ENCODE measurements around the gene TCAP.

TCAP gene

DNA sequence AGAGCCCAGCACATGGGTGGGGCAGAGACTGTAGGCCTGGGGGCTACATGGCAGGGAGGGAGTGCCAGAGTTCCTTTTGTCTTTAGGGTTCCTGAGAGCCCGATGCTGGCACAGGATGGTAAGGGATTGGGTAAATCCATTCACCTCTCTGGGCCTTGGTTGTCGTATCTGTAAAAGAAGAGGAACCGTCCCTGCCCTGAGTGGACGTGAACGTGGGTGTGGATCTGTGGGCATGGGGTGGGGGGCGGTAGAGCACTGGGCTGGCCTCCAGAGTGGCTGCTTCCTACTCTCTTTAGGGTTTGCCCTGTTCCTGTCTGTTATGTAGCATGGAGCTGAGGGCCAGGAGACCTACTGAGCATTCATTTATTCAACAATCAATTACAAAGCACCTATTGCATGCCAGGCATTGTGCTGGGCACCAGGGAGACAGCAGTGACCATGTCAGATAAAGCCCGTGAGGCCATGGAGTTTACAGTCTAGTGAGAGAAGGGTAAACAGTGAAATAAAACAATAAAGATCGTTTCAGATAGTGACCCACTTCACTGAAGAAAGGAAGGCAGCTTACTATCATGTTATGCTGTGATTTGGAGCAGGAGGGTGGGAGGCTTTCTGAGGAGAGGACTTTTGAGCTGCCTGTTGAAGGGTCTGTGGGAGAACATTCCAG is 13.1 kb upstream of the TCAP start:
- DNase-seq, result no peak

DNA sequence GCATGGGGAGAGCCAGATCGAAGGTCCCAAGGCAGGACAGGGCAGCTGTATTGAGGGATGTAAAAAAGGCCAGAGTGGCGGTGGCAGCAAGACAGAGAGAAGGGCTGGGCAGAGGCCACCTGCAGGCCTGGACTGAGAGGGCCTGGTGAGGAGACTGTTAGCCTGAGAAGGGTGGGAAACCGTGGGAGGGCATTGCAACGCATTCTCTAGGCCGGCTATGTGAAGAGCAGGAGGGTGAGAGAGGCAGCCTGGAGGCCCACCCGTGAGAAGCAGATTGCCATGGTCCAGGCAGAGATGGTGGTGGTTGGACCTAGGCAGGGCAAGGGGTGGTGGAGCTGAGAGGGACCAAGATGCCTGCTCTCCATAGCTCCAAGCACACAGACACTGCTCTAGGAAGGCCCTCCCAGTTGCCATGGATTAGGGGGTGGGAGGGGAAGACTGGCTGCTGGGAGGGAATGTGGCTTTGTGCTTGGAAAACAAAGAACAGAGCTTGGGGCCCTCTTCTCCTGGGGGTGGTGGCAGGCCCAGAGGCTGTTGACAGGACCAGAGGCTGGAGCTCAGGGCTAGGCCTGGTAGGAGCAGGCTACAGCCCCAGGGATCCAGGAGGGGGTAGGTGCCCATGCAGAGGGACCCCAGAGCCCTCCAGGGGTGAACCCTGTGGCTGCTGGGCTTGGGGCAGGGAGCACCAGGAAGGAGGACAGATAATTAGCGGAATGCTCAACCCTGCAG is 12.4 kb upstream of the TCAP start:
- DNase-seq, result no peak

DNA sequence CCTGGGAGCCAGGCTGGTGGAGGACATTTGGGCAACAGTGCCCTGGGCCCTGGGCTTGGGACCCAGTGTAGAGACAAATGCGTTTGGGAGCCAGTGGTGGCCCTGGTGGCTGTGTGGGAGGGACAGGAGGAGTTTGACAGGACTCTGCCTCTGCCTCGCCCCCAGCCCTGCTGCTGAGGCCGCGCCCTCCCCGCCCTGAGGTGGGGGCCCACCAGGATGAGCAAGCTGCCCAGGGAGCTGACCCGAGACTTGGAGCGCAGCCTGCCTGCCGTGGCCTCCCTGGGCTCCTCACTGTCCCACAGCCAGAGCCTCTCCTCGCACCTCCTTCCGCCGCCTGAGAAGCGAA is 11.9 kb upstream of the TCAP start:
- no peak for DNase-seq

DNA sequence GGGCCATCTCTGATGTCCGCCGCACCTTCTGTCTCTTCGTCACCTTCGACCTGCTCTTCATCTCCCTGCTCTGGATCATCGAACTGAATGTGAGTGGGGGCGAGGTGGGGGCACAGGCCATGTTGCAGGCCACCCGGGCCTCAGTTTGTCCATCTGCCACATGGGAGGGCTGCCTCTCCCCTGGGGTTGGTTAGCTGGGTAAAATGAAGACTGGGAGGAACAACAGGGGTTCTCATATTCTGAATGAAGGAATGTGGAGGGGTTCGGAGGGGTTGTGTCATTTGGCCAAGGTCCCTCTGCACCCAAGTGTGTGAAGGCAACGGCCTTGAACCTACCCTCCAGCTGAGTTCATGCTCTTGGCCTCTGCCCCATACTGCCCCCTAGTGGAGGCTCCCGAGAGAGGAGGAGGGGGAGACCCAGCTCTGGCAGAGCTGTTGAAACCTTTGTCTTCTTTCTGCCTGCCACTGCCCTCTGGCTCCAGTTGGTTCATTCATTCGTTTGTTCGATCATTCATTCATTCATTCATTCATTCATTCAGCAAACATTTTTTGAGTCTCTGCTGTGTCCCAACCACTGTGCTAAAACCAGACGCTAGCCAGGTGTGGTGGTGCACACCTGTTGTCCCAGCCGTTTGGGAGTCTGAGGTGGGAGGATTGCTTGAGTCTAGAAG is 11.4 kb upstream of the TCAP start:
- DNase-seq, result peak; percentile 21 to 36

DNA sequence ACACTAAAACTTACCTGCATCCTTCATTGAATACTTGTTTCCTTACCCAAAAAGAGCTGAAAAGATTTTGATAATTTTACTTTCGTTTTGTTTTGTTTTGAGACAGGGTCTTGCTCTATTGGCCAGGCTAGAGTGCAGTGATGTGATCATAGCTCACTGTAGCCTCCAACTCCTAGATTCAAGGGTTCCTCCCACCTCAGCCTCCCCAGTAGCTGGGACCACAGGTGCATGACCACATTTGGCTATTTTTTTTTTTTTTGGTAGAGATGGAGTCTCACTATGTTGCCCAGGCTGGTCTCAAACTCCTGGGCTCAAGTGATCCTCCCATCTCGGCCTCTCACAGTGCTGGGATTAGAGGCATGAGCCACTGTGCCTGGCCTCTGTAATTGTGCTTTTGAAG is 10.0 kb upstream of the TCAP start:
- no peak for DNase-seq

DNA sequence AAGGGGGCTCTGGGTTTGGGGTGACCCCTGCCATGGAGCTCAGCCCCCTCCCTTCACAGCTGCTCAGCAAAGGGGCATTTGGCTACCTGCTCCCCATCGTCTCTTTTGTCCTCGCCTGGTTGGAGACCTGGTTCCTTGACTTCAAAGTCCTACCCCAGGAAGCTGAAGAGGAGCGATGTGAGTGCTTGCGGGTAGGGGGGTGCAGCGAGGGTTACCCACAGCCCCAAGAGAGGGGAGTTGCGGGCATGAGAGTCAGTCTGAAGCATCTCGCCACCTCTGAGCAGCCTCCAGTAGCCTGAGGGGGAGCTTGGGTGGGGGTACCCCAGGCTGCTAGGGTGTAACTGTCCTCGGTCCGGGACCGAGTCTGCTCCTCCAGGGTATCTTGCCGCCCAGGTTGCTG is 6.8 kb upstream of the TCAP start:
- no peak for DNase-seq

DNA sequence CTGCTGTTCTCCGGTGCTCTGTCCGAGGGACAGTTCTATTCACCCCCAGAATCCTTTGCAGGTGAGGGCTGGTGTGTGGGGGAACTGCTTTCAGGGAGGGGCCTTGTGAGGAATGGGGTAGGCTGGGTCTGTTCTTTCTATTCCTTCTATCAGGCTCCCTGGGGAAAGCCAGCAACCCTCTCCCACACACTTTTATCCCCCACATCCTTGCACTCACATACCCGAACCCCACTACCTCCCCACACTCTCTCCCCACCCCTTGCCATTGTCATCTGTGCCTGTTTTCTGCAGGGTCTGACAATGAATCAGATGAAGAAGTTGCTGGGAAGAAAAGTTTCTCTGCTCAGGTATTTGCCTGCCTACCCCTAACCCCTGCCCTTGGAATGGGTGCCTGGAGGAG is 6.4 kb upstream of the TCAP start:
- no peak for DNase-seq

DNA sequence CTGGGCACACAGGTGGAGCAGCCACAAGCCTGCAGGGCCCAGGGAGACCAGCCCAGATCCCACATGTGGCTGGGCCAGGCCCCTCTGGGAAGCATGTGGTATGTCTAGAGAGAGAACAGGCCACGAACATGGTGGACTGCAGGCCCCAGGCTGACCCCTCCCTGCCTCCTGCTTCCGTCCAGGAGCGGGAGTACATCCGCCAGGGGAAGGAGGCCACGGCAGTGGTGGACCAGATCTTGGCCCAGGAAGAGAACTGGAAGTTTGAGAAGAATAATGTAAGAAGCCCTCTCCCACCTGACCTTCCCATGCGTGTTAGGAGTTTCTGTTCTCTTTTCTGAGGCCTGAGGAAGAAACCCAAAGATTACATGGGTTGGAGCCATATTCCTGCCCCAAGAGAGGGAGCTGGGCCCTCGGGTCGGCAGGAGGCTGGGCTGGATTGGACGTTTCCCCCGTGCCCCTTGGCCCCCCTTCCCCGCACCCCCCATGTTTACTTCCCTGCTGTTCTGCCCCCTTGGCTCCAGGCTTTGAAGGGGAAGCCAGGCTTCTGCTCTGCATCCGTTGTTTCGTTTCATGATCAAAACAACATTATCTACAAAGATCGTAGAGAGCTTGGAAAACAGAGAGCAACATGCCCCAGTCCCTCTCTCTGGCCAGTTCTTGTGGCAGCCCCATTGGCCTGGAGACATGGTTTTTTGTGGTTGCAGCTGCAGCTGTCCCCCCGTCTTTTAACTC is 5.7 kb upstream of the TCAP start:
- DNase-seq, result no peak

DNA sequence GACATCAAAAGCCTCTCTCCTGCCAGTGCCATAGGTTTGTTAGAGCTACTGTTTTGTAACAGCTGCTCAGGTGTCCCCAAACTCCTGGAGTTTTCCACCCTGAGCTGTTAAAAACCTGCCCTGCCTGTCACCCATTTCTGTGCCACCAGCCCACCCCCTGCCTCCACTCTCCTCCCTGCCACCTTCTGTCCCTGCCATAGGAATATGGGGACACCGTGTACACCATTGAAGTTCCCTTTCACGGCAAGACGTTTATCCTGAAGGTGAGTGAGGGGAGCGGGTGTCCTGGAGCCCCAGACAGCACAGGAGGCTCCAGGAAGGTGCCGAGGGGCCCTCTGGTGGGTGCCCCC is 5.2 kb upstream of the TCAP start:
- DNase-seq, result no peak

DNA sequence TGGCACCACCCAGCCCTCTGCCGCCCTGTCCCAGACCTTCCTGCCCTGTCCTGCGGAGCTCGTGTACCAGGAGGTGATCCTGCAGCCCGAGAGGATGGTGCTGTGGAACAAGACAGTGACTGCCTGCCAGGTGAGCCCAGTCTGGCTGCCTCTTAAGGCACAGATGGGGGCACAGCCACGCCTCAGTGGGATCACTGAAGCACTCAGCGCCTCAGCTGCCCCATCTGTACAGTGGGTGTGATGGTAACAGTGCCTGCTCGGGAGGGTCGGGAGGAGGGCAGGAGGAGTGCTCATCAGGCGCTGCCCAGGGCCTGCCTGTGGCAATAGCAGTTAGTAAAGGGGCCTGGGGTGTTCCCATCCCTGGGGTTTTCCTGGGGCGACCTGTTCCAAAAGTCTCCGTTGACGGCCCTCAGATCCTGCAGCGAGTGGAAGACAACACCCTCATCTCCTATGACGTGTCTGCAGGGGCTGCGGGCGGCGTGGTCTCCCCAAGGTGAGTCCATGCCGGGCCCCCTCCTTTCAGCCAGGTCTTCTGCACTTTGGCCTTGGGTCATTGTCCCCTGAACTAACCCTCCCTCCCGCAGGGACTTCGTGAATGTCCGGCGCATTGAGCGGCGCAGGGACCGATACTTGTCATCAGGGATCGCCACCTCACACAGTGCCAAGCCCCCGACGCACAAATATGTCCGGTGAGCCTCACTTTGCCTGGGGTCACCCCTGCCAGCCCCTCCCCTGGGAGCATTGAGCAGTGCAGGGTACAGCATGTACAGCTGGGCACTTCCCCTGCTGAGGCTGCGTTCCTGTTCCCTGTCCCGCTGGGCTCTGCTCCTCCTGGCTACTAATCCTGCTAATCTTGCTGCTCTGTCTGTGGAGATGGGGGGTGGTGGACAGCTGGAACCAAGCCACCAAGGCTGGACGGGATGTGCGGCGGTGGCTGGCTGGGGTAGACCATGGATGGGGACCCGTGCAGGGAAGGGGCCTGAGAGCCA is 4.5 kb upstream of the TCAP start:
- no peak for DNase-seq

DNA sequence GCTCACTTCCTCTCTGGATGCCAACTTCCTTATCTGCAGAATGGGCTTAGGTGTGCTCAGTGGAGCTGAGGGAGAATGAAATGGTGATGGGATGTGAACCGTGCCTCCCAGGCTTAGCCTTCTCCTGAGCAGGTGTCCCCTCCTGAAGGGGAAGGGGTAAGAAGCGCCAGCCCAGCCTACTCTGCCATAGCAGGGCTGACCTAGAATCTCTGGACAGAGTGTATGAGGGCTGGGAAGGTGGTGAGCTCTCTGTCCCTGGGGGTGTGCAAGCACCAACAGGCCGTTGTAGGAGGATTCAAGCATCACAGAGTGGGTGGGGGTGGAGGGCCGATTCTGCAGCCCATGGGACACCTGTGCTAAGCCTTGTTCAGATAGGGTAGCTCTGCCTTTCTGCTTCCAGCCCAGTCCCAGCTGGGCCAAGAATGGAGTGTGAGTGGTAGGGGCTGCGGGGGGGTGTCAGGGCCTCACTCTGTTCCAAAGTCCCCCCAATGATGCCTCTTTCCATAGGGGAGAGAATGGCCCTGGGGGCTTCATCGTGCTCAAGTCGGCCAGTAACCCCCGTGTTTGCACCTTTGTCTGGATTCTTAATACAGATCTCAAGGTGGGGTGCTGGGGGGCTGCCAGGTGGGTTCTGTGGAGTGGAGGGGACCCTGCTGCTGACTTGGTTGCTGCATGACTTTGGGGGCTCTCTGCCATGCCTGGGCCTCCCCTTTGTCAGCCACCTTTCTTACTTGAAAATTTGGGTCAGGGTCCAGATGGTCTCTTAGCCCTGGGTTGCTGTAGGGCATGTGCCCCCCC is 3.2 kb upstream of the TCAP start:
- no peak for DNase-seq

DNA sequence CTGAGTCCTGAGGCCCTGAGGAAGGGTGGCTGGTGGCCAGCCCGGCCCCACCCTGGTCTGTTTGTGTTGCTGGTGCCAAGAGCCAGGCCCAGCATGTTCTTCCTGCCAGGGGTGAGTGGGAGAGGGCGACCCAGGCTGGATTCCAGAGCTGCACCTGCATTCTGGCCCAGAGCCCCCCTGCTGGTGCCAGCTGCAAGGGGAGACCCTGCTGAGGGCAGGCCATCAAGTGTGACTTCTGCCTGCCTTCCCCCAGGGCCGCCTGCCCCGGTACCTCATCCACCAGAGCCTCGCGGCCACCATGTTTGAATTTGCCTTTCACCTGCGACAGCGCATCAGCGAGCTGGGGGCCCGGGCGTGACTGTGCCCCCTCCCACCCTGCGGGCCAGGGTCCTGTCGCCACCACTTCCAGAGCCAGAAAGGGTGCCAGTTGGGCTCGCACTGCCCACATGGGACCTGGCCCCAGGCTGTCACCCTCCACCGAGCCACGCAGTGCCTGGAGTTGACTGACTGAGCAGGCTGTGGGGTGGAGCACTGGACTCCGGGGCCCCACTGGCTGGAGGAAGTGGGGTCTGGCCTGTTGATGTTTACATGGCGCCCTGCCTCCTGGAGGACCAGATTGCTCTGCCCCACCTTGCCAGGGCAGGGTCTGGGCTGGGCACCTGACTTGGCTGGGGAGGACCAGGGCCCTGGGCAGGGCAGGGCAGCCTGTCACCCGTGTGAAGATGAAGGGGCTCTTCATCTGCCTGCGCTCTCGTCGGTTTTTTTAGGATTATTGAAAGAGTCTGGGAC is 2.4 kb upstream of the TCAP start:
- no peak for DNase-seq

DNA sequence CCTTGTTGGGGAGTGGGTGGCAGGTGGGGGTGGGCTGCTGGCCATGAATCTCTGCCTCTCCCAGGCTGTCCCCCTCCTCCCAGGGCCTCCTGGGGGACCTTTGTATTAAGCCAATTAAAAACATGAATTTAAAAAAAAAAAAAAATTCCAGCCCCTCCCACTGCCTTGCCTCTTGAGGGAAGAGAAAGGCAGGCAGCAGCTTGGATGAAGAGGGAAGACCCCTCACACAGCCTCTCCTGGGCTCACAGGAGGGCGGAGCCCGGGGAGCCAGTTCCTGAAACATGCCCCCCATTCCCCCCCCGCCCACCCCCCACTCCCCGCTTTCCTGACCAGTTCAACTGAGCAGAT is 1.8 kb upstream of the TCAP start:
- DNase-seq, result no peak

DNA sequence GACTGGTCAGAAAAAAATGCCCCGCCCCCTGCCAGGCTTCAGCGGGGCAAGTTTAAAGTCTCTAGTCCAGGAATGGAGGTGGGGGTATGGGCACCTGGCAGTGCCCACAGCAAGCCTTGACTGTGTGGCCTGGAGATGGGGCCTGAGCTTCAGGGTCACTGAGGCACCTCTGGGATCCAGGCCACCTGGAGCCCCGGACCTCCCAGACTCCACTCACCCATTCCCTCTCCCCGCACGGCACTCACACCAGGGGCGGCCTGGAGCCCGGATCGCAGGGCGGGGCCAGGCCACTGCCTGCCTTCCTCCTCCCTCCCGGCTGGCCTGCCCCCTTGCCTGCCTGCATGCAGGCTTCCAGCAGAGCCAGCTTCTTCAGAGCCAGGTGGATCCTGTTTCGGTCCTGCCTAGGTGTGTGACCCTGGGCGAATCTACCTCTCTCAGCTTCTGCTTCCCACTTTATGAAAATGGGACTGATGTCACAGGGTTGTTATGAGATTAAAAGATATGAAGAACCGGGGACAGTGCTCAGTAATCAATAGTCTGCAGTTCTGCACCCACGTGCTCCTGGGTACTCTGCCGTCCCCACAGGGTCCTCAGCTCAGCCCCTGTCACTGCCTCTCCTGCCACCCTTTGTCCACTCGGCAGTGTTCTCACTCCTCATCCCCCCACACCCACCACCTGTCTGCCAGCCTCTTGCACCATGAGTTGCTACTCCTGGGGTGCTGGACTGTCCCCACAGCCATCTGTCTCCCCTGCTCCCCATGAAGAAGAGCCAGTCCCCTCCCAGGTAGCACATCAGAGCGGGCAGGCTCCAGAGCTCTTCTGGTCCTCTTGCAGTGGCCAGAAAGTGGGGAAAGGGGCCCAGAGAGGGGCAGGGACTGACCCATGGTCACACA is 1.2 kb upstream of the TCAP start:
- DNase-seq, result no peak

DNA sequence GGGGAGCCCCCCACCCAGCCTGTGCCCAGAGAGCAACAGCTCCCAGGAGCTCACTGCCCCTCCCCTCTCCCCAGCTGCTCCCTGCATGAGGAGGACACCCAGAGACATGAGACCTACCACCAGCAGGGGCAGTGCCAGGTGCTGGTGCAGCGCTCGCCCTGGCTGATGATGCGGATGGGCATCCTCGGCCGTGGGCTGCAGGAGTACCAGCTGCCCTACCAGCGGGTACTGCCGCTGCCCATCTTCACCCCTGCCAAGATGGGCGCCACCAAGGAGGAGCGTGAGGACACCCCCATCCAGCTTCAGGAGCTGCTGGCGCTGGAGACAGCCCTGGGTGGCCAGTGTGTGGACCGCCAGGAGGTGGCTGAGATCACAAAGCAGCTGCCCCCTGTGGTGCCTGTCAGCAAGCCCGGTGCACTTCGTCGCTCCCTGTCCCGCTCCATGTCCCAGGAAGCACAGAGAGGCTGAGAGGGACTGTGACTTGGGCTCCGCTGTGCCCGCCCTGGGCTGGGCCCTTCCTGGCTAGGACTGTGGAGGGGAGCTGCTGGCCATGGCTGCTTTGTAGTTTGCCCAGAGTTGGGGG is 584 bp downstream of the TCAP start:
- DNase-seq, result no peak

DNA sequence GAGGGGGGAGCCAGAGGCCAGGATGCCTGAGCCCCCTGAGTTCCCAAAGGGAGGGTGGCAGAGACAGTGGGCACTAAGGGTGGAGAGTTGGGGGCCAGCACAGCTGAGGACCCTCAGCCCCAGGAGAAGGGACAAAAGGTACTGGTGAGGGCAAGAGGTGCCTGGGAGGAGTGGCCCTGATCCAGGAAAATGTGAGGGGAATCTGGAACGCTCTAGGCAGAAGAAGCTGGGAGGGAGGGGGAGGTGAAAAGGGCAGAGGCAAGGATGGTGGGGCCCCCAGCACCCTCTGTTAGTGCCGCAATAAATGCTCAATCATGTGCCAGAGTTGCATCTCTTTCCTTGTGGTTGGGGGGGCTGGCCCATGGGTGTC is 1.1 kb downstream of the TCAP start:
- no peak for DNase-seq

DNA sequence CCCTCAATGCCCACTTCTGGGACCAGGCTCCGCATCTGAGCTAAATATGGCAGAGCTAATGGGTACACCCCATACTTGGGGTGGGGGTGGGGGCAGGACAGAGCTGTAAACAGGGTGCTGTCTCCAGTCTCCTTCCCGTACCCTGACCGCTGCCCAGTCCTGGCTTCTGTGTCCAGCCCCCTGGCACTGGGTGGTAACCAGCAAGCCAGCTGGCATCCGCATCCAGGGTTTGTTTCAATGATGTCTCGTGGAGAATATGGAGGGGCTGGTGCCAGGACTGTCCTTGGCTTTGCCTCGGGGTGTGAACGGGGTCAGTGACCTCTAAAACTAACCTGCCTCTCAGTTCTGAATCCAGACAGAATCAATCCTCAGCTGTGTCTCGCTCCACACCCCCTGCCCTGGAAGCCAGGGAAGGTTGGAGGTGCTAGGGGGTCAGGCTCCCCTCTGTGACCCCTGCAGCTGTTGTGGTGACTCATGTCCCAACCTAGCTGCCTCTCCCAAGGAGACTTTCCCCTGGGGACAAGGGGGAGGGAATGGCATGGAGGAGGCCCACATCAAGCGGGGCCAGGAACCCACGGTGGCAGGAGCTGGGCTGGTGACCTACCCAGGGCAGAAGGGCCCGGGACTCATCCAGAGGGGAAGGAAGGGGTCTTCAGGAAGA is 1.6 kb downstream of the TCAP start:
- DNase-seq, result no peak

DNA sequence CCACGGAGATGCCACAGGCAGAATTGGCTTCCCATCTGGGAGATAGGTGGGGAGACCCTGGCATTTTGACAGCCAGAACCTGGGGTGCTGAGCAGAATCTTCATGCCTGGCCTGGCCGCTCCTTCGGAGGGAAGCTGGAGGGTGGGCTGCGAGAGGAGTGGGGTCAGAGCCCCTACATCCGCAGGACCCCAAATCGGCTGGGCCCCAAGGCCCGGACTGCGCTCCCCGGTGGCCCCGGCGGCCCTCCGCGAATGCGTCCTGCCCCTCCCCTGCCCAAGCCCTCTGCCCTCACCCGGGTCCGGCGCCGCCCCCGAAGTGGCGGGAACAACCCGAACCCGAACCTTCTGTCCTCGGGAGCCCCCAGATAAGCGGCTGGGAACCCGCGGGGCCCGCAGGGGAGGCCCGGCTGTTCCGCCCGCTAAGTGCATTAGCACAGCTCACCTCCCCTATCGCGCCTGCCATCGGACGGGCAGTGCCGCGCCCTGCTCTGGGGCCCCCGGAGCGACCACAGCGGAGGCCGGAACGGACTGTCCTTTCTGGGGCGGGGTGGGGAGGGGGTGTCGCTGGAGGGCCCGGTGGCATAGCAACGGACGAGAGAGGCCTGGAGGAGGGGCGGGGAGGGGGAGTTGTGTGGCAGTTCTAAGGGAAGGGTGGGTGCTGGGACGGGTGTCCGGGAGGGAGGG is 2.3 kb downstream of the TCAP start:
- no peak for DNase-seq

All from SW 1271 (cell line).